DND-41 (cell line): ENCODE results near the gene CHST3.

Source experiments
- ATAC-seq: fragments of 200-7000 bp; cut with Tn5 transposase; 3 replicates; pipeline ENCODE4 v1.9.1; 2021; ENCODE audit warnings: low read depth; ENCODE audit not compliant: insufficient read depth
- DNase-seq: peaks from one replicate; pipeline ENCODE4 v3.0.0-alpha.2; 2020
- H2AFZ ChIP-seq: 2 replicates; pipeline ENCODE4 v1.6.0; 2012; ENCODE audit warnings: low read depth, low read length
- H3K27ac ChIP-seq: 2 replicates; pipeline ENCODE4 v1.5.1; 2012; ENCODE audit warnings: low read length, inconsistent platforms
- H3K27me3 ChIP-seq: fragments of 200-600 bp; sonication (generic); 2 replicates; pipeline ENCODE4 v1.6.0; 2012; ENCODE audit warnings: low read length, mild to moderate bottlenecking, inconsistent platforms; ENCODE audit not compliant: insufficient read depth, poor library complexity
- H3K36me3 ChIP-seq: 2 replicates; pipeline ENCODE4 v1.5.1; 2012; ENCODE audit warnings: low read length, inconsistent platforms; ENCODE audit not compliant: insufficient read depth
- H3K4me1 ChIP-seq: 2 replicates; pipeline ENCODE4 v1.5.1; 2012; ENCODE audit warnings: mild to moderate bottlenecking, low read length; ENCODE audit not compliant: insufficient read depth
- H3K4me2 ChIP-seq: 2 replicates; pipeline ENCODE4 v1.6.0; 2012; ENCODE audit warnings: mild to moderate bottlenecking, moderate library complexity, low read length, inconsistent platforms; ENCODE audit not compliant: insufficient read depth
- H3K4me3 ChIP-seq, 2 experiments: fragments of 200-600 bp in 1 of 2; shearing (Covaris generic) in 1 of 2; 2 replicates each; pipeline ENCODE4 v1.5.1; 2012 to 2016; ENCODE audit warnings: inconsistent platforms in 2 of 2, low read length in 2 of 2, mild to moderate bottlenecking in 2 of 2, low read depth in 1 of 2, moderate library complexity in 1 of 2
- H3K79me2 ChIP-seq: 2 replicates; pipeline ENCODE4 v1.6.0; 2012; ENCODE audit warnings: low read length, inconsistent platforms; ENCODE audit not compliant: insufficient read depth
- H3K9ac ChIP-seq: 2 replicates; pipeline ENCODE4 v1.6.0; 2012; ENCODE audit warnings: low read depth, mild to moderate bottlenecking, inconsistent platforms, low read length, moderate library complexity
- H3K9me3 ChIP-seq: 2 replicates; pipeline ENCODE4 v1.5.1; 2012; ENCODE audit warnings: low read length, moderate library complexity, mild to moderate bottlenecking, inconsistent platforms; ENCODE audit not compliant: insufficient read depth, severe bottlenecking
- H4K20me1 ChIP-seq: 2 replicates; pipeline ENCODE4 v1.6.0; 2012; ENCODE audit warnings: low read length; ENCODE audit not compliant: insufficient read depth
- CTCF ChIP-seq: IDR thresholded peaks from 2 replicates; pipeline ENCODE4 v1.5.1; 2012; ENCODE audit warnings: borderline replicate concordance, low read length, moderate library complexity, mild to moderate bottlenecking; ENCODE audit not compliant: poor library complexity, severe bottlenecking; ENCODE audit errors: extremely low read depth
- EZH2 ChIP-seq: IDR thresholded peaks from 3 replicates; pipeline ENCODE4 v1.6.1; 2012; ENCODE audit warnings: borderline replicate concordance, low read depth, mild to moderate bottlenecking, moderate library complexity, low read length, inconsistent platforms; ENCODE audit not compliant: severe bottlenecking

CHST3 gene

GRCh38 chr10:72026278-72027111 lies 62.3 kb downstream of the CHST3 start:
- no peaks in the 10 kb centered on the region for H3K4me1 ChIP-seq
- no peaks in the 10 kb centered on the region for H3K9me3 ChIP-seq
- no peaks in the 10 kb centered on the region for H3K79me2 ChIP-seq
- ATAC-seq (no peak), DNase-seq (no peak)
- H3K4me2 ChIP-seq, result no peak overlapping the region
- H3K27ac ChIP-seq, result no peak overlapping the region
- H3K4me3 ChIP-seq, result no peak overlapping the region
- H2AFZ ChIP-seq, result no peak overlapping the region
- peaks cover 2% of the 10 kb centered on the region for H3K27me3 ChIP-seq
- H3K9ac ChIP-seq, result no peak overlapping the region
- no peaks in the 10 kb centered on the region for H4K20me1 ChIP-seq
- TF ChIP-seq CTCF (no peak), EZH2 (no peak)
- no peaks in the 10 kb centered on the region for H3K36me3 ChIP-seq

- Histone ChIP-seq H3K79me2 (no peaks in the 10 kb centered on the region), H3K27ac (no peak overlapping the region), H3K27me3 (peaks cover 3% of the 10 kb centered on the region), H3K9me3 (no peaks in the 10 kb centered on the region), H3K9ac (no peak overlapping the region), H3K4me3 (no peak overlapping the region), H3K36me3 (no peaks in the 10 kb centered on the region), H3K4me1 (no peaks in the 10 kb centered on the region), H4K20me1 (no peaks in the 10 kb centered on the region), H2AFZ (no peak overlapping the region), H3K4me2 (no peak overlapping the region)
- no peak for DNase-seq
- ATAC-seq, result no peak
- TF ChIP-seq EZH2, result no peak
These were observed 63.3 kb downstream of the CHST3 start for GRCh38 chr10:72027498-72027897.

GRCh38 chr10:72029414-72029813 lies 65.2 kb downstream of the CHST3 start:
- H3K9ac ChIP-seq, result no peak overlapping the region
- TF ChIP-seq CTCF, result no peak
- TF ChIP-seq EZH2, result no peak
- no peak overlapping the region for H3K4me3 ChIP-seq
- no peak overlapping the region for H2AFZ ChIP-seq
- H3K9me3 ChIP-seq, result no peaks in the 10 kb centered on the region
- ATAC-seq, result no peak
- no peak for DNase-seq
- no peak overlapping the region for H3K4me2 ChIP-seq
- no peak overlapping the region for H3K27ac ChIP-seq
- no peaks in the 10 kb centered on the region for H4K20me1 ChIP-seq
- no peaks in the 10 kb centered on the region for H3K36me3 ChIP-seq
- no peaks in the 10 kb centered on the region for H3K79me2 ChIP-seq
- H3K4me1 ChIP-seq, result no peaks in the 10 kb centered on the region
- peaks cover 3% of the 10 kb centered on the region for H3K27me3 ChIP-seq

- no peaks in the 10 kb centered on the region for H3K4me1 ChIP-seq
- H3K79me2 ChIP-seq, result no peaks in the 10 kb centered on the region
- no peak overlapping the region for H3K4me2 ChIP-seq
- no peak overlapping the region for H2AFZ ChIP-seq
- no peak overlapping the region for H3K9ac ChIP-seq
- no peak for DNase-seq
- no peak overlapping the region for H3K4me3 ChIP-seq
- ATAC-seq, result no peak
- H4K20me1 ChIP-seq, result no peaks in the 10 kb centered on the region
- peaks cover 3% of the 10 kb centered on the region for H3K27me3 ChIP-seq
- no peaks in the 10 kb centered on the region for H3K36me3 ChIP-seq
- H3K9me3 ChIP-seq, result no peaks in the 10 kb centered on the region
- H3K27ac ChIP-seq, result no peak overlapping the region
- TF ChIP-seq EZH2 (no peak), CTCF (no peak)
These were observed 66.8 kb downstream of the CHST3 start for GRCh38 chr10:72030762-72031543.
